NCI-H1417 (cell line): ENCODE results near the gene TRRAP.
A peak's percentile ranks its signal among the peaks of the same experiment; 100 is the strongest.

Source experiments
- DNase-seq, 3 experiments: peaks; one replicate each; lab custom pipeline; 2025; lab: John Stamatoyannopoulos, UW

The TRRAP gene

GRCh38 chr7:98900815-98901214 lies 22.5 kb downstream of the TRRAP start:
- DNase-seq = no peak

- peak in 1 of 3 experiments; percentile 49 for DNase-seq
Measured at GRCh38 chr7:98902523-98902922, 24.2 kb downstream of the TRRAP start.

- no peak for DNase-seq
Measured at GRCh38 chr7:98903246-98903645, 24.9 kb downstream of the TRRAP start.

- DNase-seq = no peak
Measured at GRCh38 chr7:98907570-98907969, 29.2 kb downstream of the TRRAP start.

GRCh38 chr7:98908585-98908984 lies 30.3 kb downstream of the TRRAP start:
- no peak for DNase-seq

GRCh38 chr7:98909487-98909886 lies 31.2 kb downstream of the TRRAP start:
- DNase-seq = no peak

- no peak for DNase-seq
Measured at GRCh38 chr7:98910427-98910826, 32.1 kb downstream of the TRRAP start.

- DNase-seq = no peak
Measured at GRCh38 chr7:98911916-98912315, 33.6 kb downstream of the TRRAP start.

- DNase-seq = no peak
Measured at GRCh38 chr7:98913026-98913425, 34.7 kb downstream of the TRRAP start.

GRCh38 chr7:98913612-98914011 lies 35.3 kb downstream of the TRRAP start:
- no peak for DNase-seq

GRCh38 chr7:98917331-98917730 lies 39.0 kb downstream of the TRRAP start:
- DNase-seq = no peak

GRCh38 chr7:98921608-98922372 lies 43.5 kb downstream of the TRRAP start:
- DNase-seq = no peak

- peak in 1 of 3 experiments; percentile 24 for DNase-seq
Measured at GRCh38 chr7:98922392-98923187, 44.3 kb downstream of the TRRAP start.

- no peak for DNase-seq
Measured at GRCh38 chr7:98923512-98923911, 45.2 kb downstream of the TRRAP start.

GRCh38 chr7:98927125-98927524 lies 48.8 kb downstream of the TRRAP start:
- DNase-seq = no peak

GRCh38 chr7:98930464-98930863 lies 52.1 kb downstream of the TRRAP start:
- no peak for DNase-seq

GRCh38 chr7:98930921-98931320 lies 52.6 kb downstream of the TRRAP start:
- DNase-seq = no peak

GRCh38 chr7:98933321-98933720 lies 55.0 kb downstream of the TRRAP start:
- DNase-seq = no peak

GRCh38 chr7:98934267-98934666 lies 55.9 kb downstream of the TRRAP start:
- DNase-seq = no peak

- DNase-seq = no peak
Measured at GRCh38 chr7:98935811-98936210, 57.5 kb downstream of the TRRAP start.

- no peak for DNase-seq
Measured at GRCh38 chr7:98943336-98943735, 65.0 kb downstream of the TRRAP start.

GRCh38 chr7:98944386-98944785 lies 66.1 kb downstream of the TRRAP start:
- no peak for DNase-seq

- DNase-seq = no peak
Measured at GRCh38 chr7:98945852-98946251, 67.5 kb downstream of the TRRAP start.
